GM23248 (cell line): ENCODE results near the gene BPIFB3.

Experiments used
- EZH2 ChIP-seq: fragments of 200-600 bp; sonication (generic); IDR thresholded peaks from 2 replicates; pipeline ENCODE4 v1.6.1; 2018; ENCODE audit warnings: antibody characterized with exemption, mild to moderate bottlenecking; ENCODE audit not compliant: insufficient read depth, poor library complexity, severe bottlenecking
- EZH2phosphoT487 ChIP-seq: fragments of 200-600 bp; sonication (generic); IDR thresholded peaks from 2 replicates; pipeline ENCODE4 v1.6.1; 2018; ENCODE audit warnings: antibody characterized with exemption, moderate library complexity, mild to moderate bottlenecking, low read depth; ENCODE audit not compliant: insufficient read depth

GRCh38 chr20:33007376-33008335 lies 46.0 kb upstream of the BPIFB3 start, which contains the start of gene BPIFB2:
- no peak for TF ChIP-seq EZH2
- no peak for TF ChIP-seq EZH2phosphoT487
